ENCODE measurements around the gene ITGB3. TPM values are rescaled to one million over a fixed set of nuclear protein-coding genes. Genes with fewer than 3 reads are reported as not detected.

Gene ITGB3
- total and polyA plus RNA-seq, 8 donors = 9.4 to 12.0 (median 10.6) TPM

DNA sequence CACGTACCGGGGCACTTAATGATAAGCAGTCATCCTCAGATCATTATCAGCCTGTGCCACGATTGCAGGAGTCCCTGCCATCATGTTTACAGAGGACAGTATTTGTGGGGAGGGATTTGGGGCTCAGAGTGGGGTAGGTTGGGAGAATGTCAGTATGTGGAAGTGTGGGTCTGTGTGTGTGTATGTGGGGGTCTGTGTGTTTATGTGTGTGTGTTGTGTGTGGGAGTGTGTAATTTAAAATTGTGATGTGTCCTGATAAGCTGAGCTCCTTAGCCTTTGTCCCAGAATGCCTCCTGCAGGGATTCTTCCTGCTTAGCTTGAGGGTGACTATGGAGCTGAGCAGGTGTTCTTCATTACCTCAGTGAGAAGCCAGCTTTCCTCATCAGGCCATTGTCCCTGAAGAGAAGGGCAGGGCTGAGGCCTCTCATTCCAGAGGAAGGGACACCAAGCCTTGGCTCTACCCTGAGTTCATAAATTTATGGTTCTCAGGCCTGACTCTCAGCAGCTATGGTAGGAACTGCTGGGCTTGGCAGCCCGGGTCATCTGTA lies 56.6 kb downstream of the ITGB3 start:
- H3K4me1 ChIP-seq = peaks cover 8 to 16% of the 10 kb centered on the region in 2 donors
- H3K27me3 ChIP-seq = no peaks in the 10 kb centered on the region
- TF ChIP-seq, protein P1, sequence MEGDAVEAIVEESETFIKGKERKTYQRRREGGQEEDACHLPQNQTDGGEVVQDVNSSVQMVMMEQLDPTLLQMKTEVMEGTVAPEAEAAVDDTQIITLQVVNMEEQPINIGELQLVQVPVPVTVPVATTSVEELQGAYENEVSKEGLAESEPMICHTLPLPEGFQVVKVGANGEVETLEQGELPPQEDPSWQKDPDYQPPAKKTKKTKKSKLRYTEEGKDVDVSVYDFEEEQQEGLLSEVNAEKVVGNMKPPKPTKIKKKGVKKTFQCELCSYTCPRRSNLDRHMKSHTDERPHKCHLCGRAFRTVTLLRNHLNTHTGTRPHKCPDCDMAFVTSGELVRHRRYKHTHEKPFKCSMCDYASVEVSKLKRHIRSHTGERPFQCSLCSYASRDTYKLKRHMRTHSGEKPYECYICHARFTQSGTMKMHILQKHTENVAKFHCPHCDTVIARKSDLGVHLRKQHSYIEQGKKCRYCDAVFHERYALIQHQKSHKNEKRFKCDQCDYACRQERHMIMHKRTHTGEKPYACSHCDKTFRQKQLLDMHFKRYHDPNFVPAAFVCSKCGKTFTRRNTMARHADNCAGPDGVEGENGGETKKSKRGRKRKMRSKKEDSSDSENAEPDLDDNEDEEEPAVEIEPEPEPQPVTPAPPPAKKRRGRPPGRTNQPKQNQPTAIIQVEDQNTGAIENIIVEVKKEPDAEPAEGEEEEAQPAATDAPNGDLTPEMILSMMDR (IDR thresholded peaks at IDR 0.05) = no peak
- H3K4me3 ChIP-seq = no peak overlapping the region
- ATAC-seq (no peak), DNase-seq (no peak)
- H3K9me3 ChIP-seq = no peaks in the 10 kb centered on the region
- H3K36me3 ChIP-seq = no peaks in the 10 kb centered on the region
- intact Hi-C loops (cut with DNase I) = loop anchor here in 1 of 2 donors (5.0 kb wide), 1 partner anchor 78 kb away; no protein-coding TSS in a partner anchor
- H3K27ac ChIP-seq = no peak overlapping the region

DNA sequence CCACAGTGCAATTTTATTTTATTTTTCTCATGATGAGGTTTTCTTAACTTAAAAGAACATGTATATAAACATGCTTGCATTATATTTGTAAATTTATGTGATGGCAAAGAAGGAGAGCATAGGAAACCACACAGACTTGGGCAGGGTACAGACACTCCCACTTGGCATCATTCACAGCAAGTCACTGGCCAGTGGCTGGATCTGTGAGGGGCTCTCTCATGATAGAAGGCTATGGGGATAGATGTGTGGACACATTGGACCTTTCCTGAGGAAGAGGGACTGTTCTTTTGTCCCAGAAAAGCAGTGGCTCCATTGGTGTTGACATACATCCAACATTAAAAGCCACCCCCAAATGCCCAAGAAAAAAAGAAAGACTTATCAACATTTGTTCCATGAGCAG lies 57.8 kb downstream of the ITGB3 start:
- Histone ChIP-seq H3K4me1 (peaks cover 4 to 17% of the 10 kb centered on the region in 2 donors), H3K27ac (no peak overlapping the region), H3K36me3 (no peaks in the 10 kb centered on the region), H3K4me3 (no peak overlapping the region), H3K27me3 (no peaks in the 10 kb centered on the region), H3K9me3 (no peaks in the 10 kb centered on the region)
- intact Hi-C loops (cut with DNase I) = loop anchor here in 1 of 2 donors (5.0 kb wide), 1 partner anchor 79 kb away; no protein-coding TSS in a partner anchor
- no peak for DNase-seq
- ATAC-seq = no peak
- TF ChIP-seq, protein P1 (IDR thresholded peaks at IDR 0.05) = no peak

DNA sequence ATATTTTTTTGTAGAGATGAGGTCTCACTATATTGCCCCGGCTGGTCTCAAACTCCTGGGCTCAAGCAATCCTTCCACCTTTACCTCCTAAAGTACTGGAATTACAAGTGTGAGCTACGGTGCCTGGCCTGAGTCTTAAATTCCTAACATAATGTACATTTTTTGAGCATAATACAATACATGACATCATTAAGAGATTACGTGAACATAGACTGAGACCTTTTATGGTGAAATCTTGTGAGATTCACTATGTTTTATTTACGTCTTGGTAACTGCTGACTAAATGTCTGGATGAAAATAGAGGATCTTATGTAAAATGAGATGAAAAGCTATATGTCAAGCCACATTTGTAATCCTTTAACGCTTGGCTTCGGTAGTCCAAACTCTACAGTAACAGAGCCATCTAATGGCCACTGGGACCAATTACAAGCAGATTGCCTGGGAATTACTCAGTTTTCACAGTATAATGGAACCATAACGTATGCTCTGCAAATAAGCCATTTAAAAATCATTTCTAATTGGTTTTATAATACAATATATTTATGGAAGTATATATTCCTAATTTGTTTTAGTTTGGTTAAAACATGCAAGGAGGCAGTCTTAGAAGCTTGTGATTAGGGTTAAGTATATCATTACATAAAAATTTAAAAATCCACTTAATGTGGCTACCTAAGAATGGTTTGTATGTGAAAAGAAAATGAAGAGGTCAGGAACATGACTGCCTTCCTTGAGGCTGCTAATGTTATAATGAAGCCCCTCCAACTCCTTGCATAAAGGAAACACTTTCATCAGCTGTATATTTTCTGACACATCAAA lies 62.0 kb downstream of the ITGB3 start:
- intact Hi-C loops (cut with DNase I) = no loop called here
- Histone ChIP-seq H3K4me1 (peaks cover 4 to 18% of the 10 kb centered on the region in 2 donors), H3K9me3 (no peaks in the 10 kb centered on the region), H3K27me3 (no peaks in the 10 kb centered on the region), H3K27ac (peak overlapping the region; percentile 2 to 4), H3K36me3 (no peaks in the 10 kb centered on the region), H3K4me3 (no peak overlapping the region)
- DNase-seq (peak in 2 of 4 donors; percentile 60 to 72), ATAC-seq (peak; percentile 96)
- TF ChIP-seq, protein P1 (IDR thresholded peaks at IDR 0.05) = peak; percentile 71 to 76

DNA sequence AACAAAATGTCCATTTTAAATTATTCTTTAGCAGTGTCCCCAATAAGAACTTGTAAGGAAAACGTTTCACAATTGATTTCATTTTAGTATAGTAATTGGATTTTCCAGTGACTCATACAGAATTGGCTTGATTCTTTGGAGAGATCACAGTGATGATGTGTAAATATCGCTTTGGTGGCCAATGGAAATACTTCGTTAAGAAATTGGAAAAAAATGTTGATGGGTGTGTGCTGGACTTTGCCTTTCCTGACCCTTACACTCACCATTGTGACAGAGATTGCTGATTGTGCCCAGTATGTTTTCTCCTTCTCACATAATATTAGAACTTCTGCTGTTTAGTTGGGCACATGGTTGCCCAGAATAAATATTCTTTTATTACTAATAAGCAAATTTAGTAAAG lies 62.7 kb downstream of the ITGB3 start:
- intact Hi-C loops (cut with DNase I) = no loop called here
- Histone ChIP-seq H3K36me3 (no peaks in the 10 kb centered on the region), H3K27ac (peak overlapping the region; percentile 2 to 4), H3K4me3 (no peak overlapping the region), H3K4me1 (peaks cover 4 to 18% of the 10 kb centered on the region in 2 donors), H3K27me3 (no peaks in the 10 kb centered on the region), H3K9me3 (peaks cover 0 to 3% of the 10 kb centered on the region in 2 donors)
- peak in 1 of 4 donors; percentile 49 for DNase-seq
- TF ChIP-seq, protein P1 (IDR thresholded peaks at IDR 0.05) = no peak
- ATAC-seq = peak; percentile 42

DNA sequence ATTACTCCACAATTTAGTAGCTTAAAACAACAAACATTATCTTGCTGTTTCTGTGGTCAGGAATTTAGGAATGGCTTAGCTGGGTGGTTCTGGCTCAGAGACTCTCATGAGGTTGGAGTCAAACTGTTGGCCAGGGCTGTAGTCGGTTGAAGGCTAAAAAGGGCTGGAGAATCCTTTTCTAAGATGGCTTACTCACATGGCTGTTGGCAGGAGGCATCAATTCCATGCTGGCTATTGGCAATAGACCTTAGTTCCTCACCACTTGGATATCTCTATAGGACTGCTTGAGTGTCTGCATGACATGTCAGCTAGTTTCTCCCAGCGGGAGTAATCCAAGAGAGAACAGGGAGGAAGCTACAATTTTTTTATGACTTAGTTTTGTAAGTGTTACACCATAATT lies 63.5 kb downstream of the ITGB3 start:
- peaks cover 4 to 18% of the 10 kb centered on the region in 2 donors for H3K4me1 ChIP-seq
- H3K36me3 ChIP-seq = no peaks in the 10 kb centered on the region
- no peak overlapping the region for H3K27ac ChIP-seq
- H3K27me3 ChIP-seq = no peaks in the 10 kb centered on the region
- no peak overlapping the region for H3K4me3 ChIP-seq
- TF ChIP-seq, protein P1 (IDR thresholded peaks at IDR 0.05) = no peak
- intact Hi-C loops (cut with DNase I) = no loop called here
- ATAC-seq (peak; percentile 15), DNase-seq (no peak)
- peaks cover 0 to 3% of the 10 kb centered on the region in 2 donors for H3K9me3 ChIP-seq
